ENCODE measurements around the gene KLHL29.

GRCh38 chr2:23666241-23666979 lies 281.4 kb downstream of the KLHL29 start:
- no peak for TF ChIP-seq CTCF (conservative IDR thresholded peaks at IDR 0.05; ENCODE audit: low read length)
- no peak for TF ChIP-seq EZH2phosphoT487 (IDR thresholded peaks at IDR 0.05; ENCODE audit: borderline replicate concordance)

Measured in Loucy (cell line).